GM12864 (cell line): ENCODE data around the gene HLA-DRB5.
"Not testable (repeated sequence)": the region's sequence is repeated elsewhere in the genome, so short reads cannot be mapped to it uniquely, and the experiment has no call there.

Experiments used
- DNase-seq: peaks from one replicate; pipeline ENCODE4 v3.0.0-alpha.2; 2011; ENCODE audit warnings: low read depth
- H3K4me3 ChIP-seq: 2 replicates; pipeline ENCODE4 v1.5.1; 2011; ENCODE audit warnings: mild to moderate bottlenecking, low read depth, low read length, control low read depth
- CTCF ChIP-seq: IDR thresholded peaks from 2 replicates; pipeline ENCODE4 v1.5.1; 2011; ENCODE audit warnings: low read depth, mild to moderate bottlenecking, moderate library complexity, low read length, control low read depth, inconsistent platforms; ENCODE audit errors: missing control alignments

Gene HLA-DRB5

GRCh38 chr6:32475392-32476206 is 54.5 kb downstream of the HLA-DRB5 start:
- H3K4me3 ChIP-seq: no peak overlapping the region
- no peak for DNase-seq
- TF ChIP-seq CTCF: no peak

- DNase-seq: peak; percentile 62
Observed at GRCh38 chr6:32473376-32474348, 56.4 kb downstream of the HLA-DRB5 start.

GRCh38 chr6:32472781-32473375 is 57.2 kb downstream of the HLA-DRB5 start:
- H3K4me3 ChIP-seq: peak overlapping the region; percentile 41
- no peak for TF ChIP-seq CTCF
- DNase-seq: no peak

More at GRCh38 chr6:32473376-32474348, 56.4 kb downstream of the HLA-DRB5 start:
- peak overlapping the region; percentile 41 for H3K4me3 ChIP-seq

- not testable (repeated sequence) for DNase-seq, H3K4me3 ChIP-seq
Observed at GRCh38 chr6:32467743-32468503, 62.2 kb downstream of the HLA-DRB5 start.
